ENCODE results near the gene BANP.
"Not testable (repeated sequence)": the region's sequence is repeated elsewhere in the genome, so short reads cannot be mapped to it uniquely, and the experiment has no call there.

BANP gene

GRCh38 chr16:88013766-88014251, 62.6 kb downstream of the BANP start:
- in situ Hi-C loops (cut with MboI; ENCODE audit: low sequenced_read_pairs), result no loop called here

GRCh38 chr16:88014252-88014781, 63.1 kb downstream of the BANP start:
- in situ Hi-C loops (cut with MboI; ENCODE audit: low sequenced_read_pairs), result no loop called here

- in situ Hi-C loops (cut with MboI; ENCODE audit: low sequenced_read_pairs), result no loop called here
Measured at GRCh38 chr16:88014954-88015805, 63.9 kb downstream of the BANP start.

- in situ Hi-C loops (cut with MboI; ENCODE audit: low sequenced_read_pairs), result no loop called here
Measured at GRCh38 chr16:88015806-88016140, 64.5 kb downstream of the BANP start.

- in situ Hi-C loops (cut with MboI; ENCODE audit: low sequenced_read_pairs), result not testable (repeated sequence)
Measured at GRCh38 chr16:88016386-88016785, 65.2 kb downstream of the BANP start.

- in situ Hi-C loops (cut with MboI; ENCODE audit: low sequenced_read_pairs), result no loop called here
Measured at GRCh38 chr16:88016964-88017363, 65.7 kb downstream of the BANP start.

GRCh38 chr16:88017587-88018101, 66.4 kb downstream of the BANP start:
- in situ Hi-C loops (cut with MboI; ENCODE audit: low sequenced_read_pairs), result no loop called here

- in situ Hi-C loops (cut with MboI; ENCODE audit: low sequenced_read_pairs), result not testable (repeated sequence)
Measured at GRCh38 chr16:88018382-88018781, 67.1 kb downstream of the BANP start.

- in situ Hi-C loops (cut with MboI; ENCODE audit: low sequenced_read_pairs), result not testable (repeated sequence)
Measured at GRCh38 chr16:88019041-88019820, 68.0 kb downstream of the BANP start.

GRCh38 chr16:88019821-88020515, 68.7 kb downstream of the BANP start:
- in situ Hi-C loops (cut with MboI; ENCODE audit: low sequenced_read_pairs), result no loop called here

- in situ Hi-C loops (cut with MboI; ENCODE audit: low sequenced_read_pairs), result no loop called here
Measured at GRCh38 chr16:88020516-88020885, 69.3 kb downstream of the BANP start.

- in situ Hi-C loops (cut with MboI; ENCODE audit: low sequenced_read_pairs), result not testable (repeated sequence)
Measured at GRCh38 chr16:88021041-88021970, 70.1 kb downstream of the BANP start.

GRCh38 chr16:88022076-88023042, 71.1 kb downstream of the BANP start:
- in situ Hi-C loops (cut with MboI; ENCODE audit: low sequenced_read_pairs), result no loop called here

GRCh38 chr16:88023366-88023765, 72.1 kb downstream of the BANP start:
- in situ Hi-C loops (cut with MboI; ENCODE audit: low sequenced_read_pairs), result no loop called here

- in situ Hi-C loops (cut with MboI; ENCODE audit: low sequenced_read_pairs), result no loop called here
Measured at GRCh38 chr16:88023786-88024185, 72.6 kb downstream of the BANP start.

GRCh38 chr16:88024491-88025085, 73.4 kb downstream of the BANP start:
- in situ Hi-C loops (cut with MboI; ENCODE audit: low sequenced_read_pairs), result not testable (repeated sequence)

GRCh38 chr16:88025086-88025492, 73.9 kb downstream of the BANP start:
- in situ Hi-C loops (cut with MboI; ENCODE audit: low sequenced_read_pairs), result not testable (repeated sequence)

GRCh38 chr16:88025828-88026555, 74.8 kb downstream of the BANP start:
- in situ Hi-C loops (cut with MboI; ENCODE audit: low sequenced_read_pairs), result not testable (repeated sequence)
